ENCODE measurements around the gene B3GNT7. TPM values are rescaled to one million over a fixed set of nuclear protein-coding genes. Genes with fewer than 3 reads are reported as not detected.
"Not testable (repeated sequence)": the region's sequence is repeated elsewhere in the genome, so short reads cannot be mapped to it uniquely, and the experiment has no call there.

The B3GNT7 gene
- total and polyA plus RNA-seq, 2 of the 8 experiments (the other 6 are each of a cell fraction or from before 2014, with no cell fraction given), result 26.4 to 73.1 TPM

DNA sequence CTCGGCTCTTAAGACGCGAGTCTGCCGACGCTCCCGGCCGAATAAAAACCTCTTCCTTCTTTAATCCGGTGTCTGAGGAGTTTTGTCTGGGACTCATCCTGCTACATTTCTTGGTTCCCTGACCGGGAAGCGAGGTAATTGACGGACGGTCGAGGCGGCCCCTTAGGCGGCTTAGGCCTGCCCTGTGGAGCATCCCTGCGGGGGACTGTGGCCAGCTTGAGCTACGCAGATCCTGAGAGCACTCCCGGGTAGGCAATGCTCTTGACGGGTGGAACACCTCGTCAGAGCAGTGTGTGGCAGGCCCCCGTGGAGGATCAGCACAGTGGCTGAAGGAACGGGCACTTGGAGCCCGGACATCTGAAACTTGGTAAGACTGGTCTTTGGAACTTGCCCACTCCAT is 5.6 kb downstream of the B3GNT7 start:
- H3K56ac ChIP-seq (replicated peaks; ENCODE audit: insufficient read length, low read depth, low read length); H4K8ac ChIP-seq (ENCODE audit: extremely low read depth, insufficient read depth, low read length); H3K23ac ChIP-seq (ENCODE audit: insufficient read length); H3K4ac ChIP-seq (replicated peaks; ENCODE audit: insufficient read length, low read depth, low read length); FAIRE-seq; H2BK20ac ChIP-seq (ENCODE audit: low read length); H3K4me3 ChIP-seq (ENCODE audit: extremely low read depth in 1 of 4, insufficient read depth in 2 of 4, low read depth in 3 of 4, low read length in 4 of 4); H2BK120ac ChIP-seq (replicated peaks; ENCODE audit: low read depth, low read length); H3K14ac ChIP-seq (ENCODE audit: insufficient read length); H4K91ac ChIP-seq (replicated peaks; ENCODE audit: insufficient read length, low read length); H3K9me3 ChIP-seq (ENCODE audit: insufficient read depth in 2 of 2, low read depth in 1 of 2, low read length in 1 of 2); H2AFZ ChIP-seq (ENCODE audit: low read length); H4K20me1 ChIP-seq (replicated peaks in 1 of 2; ENCODE audit: control insufficient read depth in 1 of 2, insufficient read depth in 2 of 2, low read length in 2 of 2); H2AK5ac ChIP-seq (ENCODE audit: low read depth, low read length); H3K27me3 ChIP-seq (replicated peaks in 1 of 4; ENCODE audit: control insufficient read depth in 3 of 4, extremely low read depth in 1 of 4, insufficient read depth in 3 of 4, low read length in 3 of 4); H3K9ac ChIP-seq (replicated peaks in 1 of 4; ENCODE audit: extremely low read depth in 1 of 4, low read depth in 3 of 4, low read length in 3 of 4); H2BK12ac ChIP-seq (ENCODE audit: low read depth, low read length); H3K23me2 ChIP-seq (ENCODE audit: low read depth, low read length); H3K27ac ChIP-seq (ENCODE audit: low read depth, low read length); H3K79me1 ChIP-seq (ENCODE audit: low read depth, low read length); H4K5ac ChIP-seq (ENCODE audit: insufficient read length, low read depth, low read length); H3K18ac ChIP-seq (ENCODE audit: extremely low read depth, low read length); H2BK15ac ChIP-seq (ENCODE audit: low read length); H2BK5ac ChIP-seq (ENCODE audit: low read depth, low read length): not testable (repeated sequence)
- peak in 1 of 2 experiments; percentile 54 for DNase-seq (ENCODE audit: low read depth in 1 of 2, low spot score in 2 of 2)
- Histone ChIP-seq H3K79me2 (ENCODE audit: control insufficient read depth in 1 of 2, insufficient read depth in 2 of 2, low read length in 2 of 2) (peaks cover 0 to 29% of the 10 kb centered on the region in 2 experiments; a peak in 2 of 4 replicates), H3K4me2 (ENCODE audit: insufficient read depth in 1 of 2, low read depth in 2 of 2, low read length in 2 of 2) (0 out of 4 replicates have a peak overlapping the region, but pooled peaks of 1 of the 2 experiments have one; percentile 20), H3K36me3 (ENCODE audit: control insufficient read depth in 2 of 4, insufficient read depth in 4 of 4, low read length in 3 of 4) (peaks cover 0 to 18% (median 10%) of the 10 kb centered on the region in 4 experiments; a peak in 4 of 8 replicates), H3K4me1 (replicated peaks in 1 of 4; ENCODE audit: control insufficient read depth in 3 of 4, insufficient read depth in 4 of 4, low read length in 3 of 4) (peaks cover 0 to 16% (median 13%) of the 10 kb centered on the region in 4 experiments; a peak in 6 of 7 replicates)
- CTCF ChIA-PET (ENCODE audit: partially characterized antibody), result interaction anchor here (0.8 to 29.5 kb wide), 20 partner anchors 11 to 211 kb away, joined by 3 to 617 read pairs (median 6); no protein-coding TSS in a partner anchor
- POLR2A ChIA-PET (ENCODE audit: partially characterized antibody), result interaction anchor here (0.9 to 2.6 kb wide), 6 partner anchors 9 to 60 kb away, joined by 3 to 17 read pairs (median 6); no protein-coding TSS in a partner anchor
- 94% methylated on average over 23 of the region's 23 CpGs; no CpG with 5 or more reads in 1 of the 2 experiments for WGBS, 2 experiments (ENCODE audit: extremely low coverage in 1 of 2, insufficient coverage in 1 of 2, insufficient read length in 1 of 2, insufficient replicate concordance in 2 of 2, low coverage in 1 of 2, low lambda C conversion rate in 2 of 2, missing lambda C conversion rate in 1 of 2)
